ENCODE data around the gene DGKI. TPM values are rescaled to one million over a fixed set of nuclear protein-coding genes. Genes with fewer than 3 reads are reported as not detected.

Gene DGKI
- total RNA-seq, 1 experiment from 2014 or later: 0.41 TPM

- Histone ChIP-seq H3F3A (ENCODE audit: insufficient read depth, low read depth) (no peaks in the 10 kb centered on the region), H3K4me3 (no peak overlapping the region), H3K9me2 (ENCODE audit: insufficient read depth) (no peaks in the 10 kb centered on the region), H3K79me2 (ENCODE audit: low read depth) (no peaks in the 10 kb centered on the region), H4K20me1 (ENCODE audit: insufficient read depth) (no peaks in the 10 kb centered on the region), H2AFZ (no peak overlapping the region), H3K4me1 (replicated peaks; ENCODE audit: insufficient read depth) (no peaks in the 10 kb centered on the region), H3K4me2 (no peak overlapping the region), H3K36me3 (ENCODE audit: low read depth) (no peaks in the 10 kb centered on the region), H3K27ac (no peak overlapping the region), H3K27me3 (ENCODE audit: insufficient read depth, low read depth) (peaks cover 38% of the 10 kb centered on the region), H3K9me3 (ENCODE audit: insufficient read depth, low read depth) (no peaks in the 10 kb centered on the region)
- no peak for TF ChIP-seq CTCF (conservative IDR thresholded peaks at IDR 0.05)
- no peak for TF ChIP-seq EZH2 (IDR thresholded peaks at IDR 0.05; ENCODE audit: low read depth)
- ChIA-PET POLR2A (ENCODE audit: unreplicated experiment) (no interaction called here), CTCF (interaction anchor here (0.6 kb wide), 1 partner anchor 9 kb away, joined by 4 read pairs; no protein-coding TSS in a partner anchor)
- no peak for DNase-seq
- BruUV-seq (replicated peaks): no TSS peak
- intact Hi-C loops (cut with micrococcal nuclease; ENCODE audit: unreplicated experiment): no loop called here
Observed at GRCh38 chr7:137635132-137635531, 211.6 kb downstream of the DGKI start.

GRCh38 chr7:137634356-137634755, 212.4 kb downstream of the DGKI start:
- no peaks in the 10 kb centered on the region for H3F3A ChIP-seq (ENCODE audit: insufficient read depth, low read depth)
- no TSS peak for BruUV-seq (replicated peaks)

GRCh38 chr7:137633133-137633532, 213.6 kb downstream of the DGKI start:
- no peaks in the 10 kb centered on the region for H3K9me3 ChIP-seq (ENCODE audit: insufficient read depth, low read depth)
- H3K9me2 ChIP-seq (ENCODE audit: insufficient read depth): no peaks in the 10 kb centered on the region
- ChIA-PET CTCF (no interaction called here), POLR2A (ENCODE audit: unreplicated experiment) (no interaction called here)
- H3F3A ChIP-seq (ENCODE audit: insufficient read depth, low read depth): no peaks in the 10 kb centered on the region
- peaks cover 49% of the 10 kb centered on the region for H3K27me3 ChIP-seq (ENCODE audit: insufficient read depth, low read depth)
- no peaks in the 10 kb centered on the region for H4K20me1 ChIP-seq (ENCODE audit: insufficient read depth)
- BruUV-seq (replicated peaks): no TSS peak
- no peaks in the 10 kb centered on the region for H3K36me3 ChIP-seq (ENCODE audit: low read depth)
- no peak for DNase-seq
- H2AFZ ChIP-seq: no peak overlapping the region
- H3K4me1 ChIP-seq (replicated peaks; ENCODE audit: insufficient read depth): no peaks in the 10 kb centered on the region
- H3K4me3 ChIP-seq: no peak overlapping the region
- TF ChIP-seq CTCF (conservative IDR thresholded peaks at IDR 0.05) (no peak), EZH2 (IDR thresholded peaks at IDR 0.05; ENCODE audit: low read depth) (no peak)
- no peaks in the 10 kb centered on the region for H3K79me2 ChIP-seq (ENCODE audit: low read depth)
- no peak overlapping the region for H3K4me2 ChIP-seq
- intact Hi-C loops (cut with micrococcal nuclease; ENCODE audit: unreplicated experiment): no loop called here
- H3K27ac ChIP-seq: no peak overlapping the region

More at GRCh38 chr7:137634356-137634755, 212.4 kb downstream of the DGKI start:
- Histone ChIP-seq H2AFZ (no peak overlapping the region), H3K4me1 (replicated peaks; ENCODE audit: insufficient read depth) (no peaks in the 10 kb centered on the region), H4K20me1 (ENCODE audit: insufficient read depth) (no peaks in the 10 kb centered on the region), H3K4me2 (no peak overlapping the region), H3K27me3 (ENCODE audit: insufficient read depth, low read depth) (peaks cover 43% of the 10 kb centered on the region), H3K9me2 (ENCODE audit: insufficient read depth) (no peaks in the 10 kb centered on the region), H3K4me3 (no peak overlapping the region), H3K27ac (no peak overlapping the region), H3K79me2 (ENCODE audit: low read depth) (no peaks in the 10 kb centered on the region), H3K36me3 (ENCODE audit: low read depth) (no peaks in the 10 kb centered on the region), H3K9me3 (ENCODE audit: insufficient read depth, low read depth) (no peaks in the 10 kb centered on the region)
- ChIA-PET CTCF (interaction anchor here (0.6 kb wide), 1 partner anchor 8 kb away, joined by 4 read pairs; no protein-coding TSS in a partner anchor), POLR2A (ENCODE audit: unreplicated experiment) (no interaction called here)
- no peak for DNase-seq
- no peak for TF ChIP-seq EZH2 (IDR thresholded peaks at IDR 0.05; ENCODE audit: low read depth)
- no peak for TF ChIP-seq CTCF (conservative IDR thresholded peaks at IDR 0.05)
- intact Hi-C loops (cut with micrococcal nuclease; ENCODE audit: unreplicated experiment): no loop called here
